HG02623 (cell line): ENCODE results near the gene APEH.
"Not testable (repeated sequence)": the region's sequence is repeated elsewhere in the genome, so short reads cannot be mapped to it uniquely, and the experiment has no call there.

Experiments used
- ATAC-seq: cut with Tn5 transposase; IDR thresholded peaks from one replicate; pipeline ENCODE4 v1.9.1; 2021; ENCODE audit warnings: moderate library complexity; ENCODE audit not compliant: unreplicated experiment

APEH gene

DNA sequence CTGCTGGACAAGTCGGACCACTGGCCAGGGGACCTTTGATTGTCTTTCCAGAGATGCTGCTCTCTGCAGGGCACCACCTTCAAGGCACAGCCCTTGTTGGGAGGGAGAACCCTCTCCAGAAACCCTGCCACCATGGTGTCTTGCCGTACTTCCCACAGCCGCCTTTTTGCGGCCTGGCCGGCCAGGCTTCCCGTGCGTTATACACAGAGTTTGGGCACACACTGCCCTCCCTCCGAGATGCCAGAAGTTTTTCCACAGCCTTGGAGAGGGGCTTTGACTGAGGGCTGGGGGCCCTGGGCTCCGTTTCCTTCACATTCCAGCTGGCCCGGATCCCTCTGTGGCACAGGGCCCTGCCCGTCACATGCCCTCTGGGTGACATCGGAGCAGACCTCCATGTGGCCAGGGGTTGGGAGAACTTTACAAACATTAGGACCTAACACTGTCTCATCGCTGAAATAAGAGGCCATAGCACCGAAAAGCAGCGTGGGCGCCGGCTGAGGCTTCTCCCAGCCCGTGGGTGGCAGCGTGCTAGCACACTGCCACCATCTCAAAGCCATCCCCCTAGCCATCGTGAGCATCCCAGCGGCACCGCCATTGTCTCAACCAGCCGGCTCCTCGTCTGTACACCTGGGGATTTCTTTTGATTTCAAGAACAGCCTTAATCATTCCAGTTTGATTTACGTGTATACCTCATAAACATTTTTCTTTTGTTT lies 6.3 kb upstream of the APEH start:
- ATAC-seq = no peak

DNA sequence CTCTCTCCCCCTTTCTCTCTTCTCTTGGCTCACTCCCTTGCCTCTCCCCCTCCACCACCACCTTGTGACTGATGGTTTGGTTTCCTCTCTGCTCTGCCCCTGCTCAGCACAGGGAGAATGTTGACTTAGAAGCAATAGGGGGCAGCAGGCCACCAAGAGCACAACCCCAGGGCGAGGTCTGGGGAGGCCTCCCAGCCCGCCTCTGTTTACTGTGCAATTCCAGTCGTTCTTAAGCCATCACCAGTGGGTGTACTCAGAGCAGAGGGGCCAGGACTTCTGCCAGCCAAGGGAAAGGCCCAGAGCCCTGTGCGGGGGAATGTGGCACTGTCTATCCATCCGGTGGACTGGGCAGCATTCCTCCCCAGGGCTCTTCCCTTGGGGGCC lies 5.7 kb upstream of the APEH start:
- ATAC-seq = no peak

GRCh38 chr3:49668861-49669260 lies 5.3 kb upstream of the APEH start:
- no peak for ATAC-seq

- no peak for ATAC-seq
Observed at GRCh38 chr3:49669352-49669751, 4.8 kb upstream of the APEH start.

GRCh38 chr3:49670940-49671290 lies 3.2 kb upstream of the APEH start:
- ATAC-seq = no peak

DNA sequence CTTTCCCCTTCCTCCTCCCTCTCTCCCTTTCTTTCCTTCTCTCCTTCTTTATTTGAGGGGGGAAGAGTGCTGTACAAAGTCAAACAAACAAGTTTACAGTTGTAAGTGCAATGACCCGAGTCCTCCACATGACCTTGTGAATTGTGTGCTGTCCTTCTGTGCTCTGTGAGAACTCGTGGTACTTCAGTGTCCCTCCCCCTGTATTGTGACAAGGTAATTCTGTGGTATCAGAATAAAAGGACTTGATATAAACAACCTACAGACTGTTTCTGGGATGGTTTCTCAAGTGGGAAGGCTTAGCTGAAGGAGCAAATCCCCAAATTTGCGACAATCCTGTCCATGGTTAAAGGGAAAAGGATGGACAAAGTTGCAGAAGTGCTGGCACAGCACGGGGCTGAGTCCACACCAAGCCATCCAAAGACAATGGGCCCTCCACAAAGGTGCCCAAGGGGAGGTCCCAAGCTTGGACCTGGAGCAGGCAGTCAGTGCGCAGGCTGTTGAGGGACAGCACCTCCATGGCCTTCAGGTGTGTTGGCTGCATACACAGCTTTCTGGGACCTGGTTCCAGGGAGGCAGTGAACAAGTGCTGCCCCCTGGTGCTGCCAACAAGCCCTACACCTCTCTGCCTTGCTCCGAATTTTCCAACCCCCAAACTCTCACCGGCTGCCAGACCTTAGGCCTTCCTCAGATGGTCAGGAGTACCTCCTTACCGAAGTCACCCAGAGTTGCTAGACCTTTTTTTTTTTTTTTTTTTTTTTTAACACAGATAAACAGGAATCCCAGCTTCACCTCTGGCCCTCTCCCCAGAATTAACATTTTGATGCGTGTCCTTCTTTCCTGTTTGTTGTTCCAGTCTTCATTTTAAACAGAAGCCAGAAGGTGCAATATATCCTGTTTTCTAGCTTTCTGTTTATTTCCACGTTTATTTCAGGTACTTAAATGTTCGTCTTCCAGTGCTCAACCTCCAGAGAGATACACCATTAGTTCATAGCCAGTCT lies 2.6 kb upstream of the APEH start:
- no peak for ATAC-seq

DNA sequence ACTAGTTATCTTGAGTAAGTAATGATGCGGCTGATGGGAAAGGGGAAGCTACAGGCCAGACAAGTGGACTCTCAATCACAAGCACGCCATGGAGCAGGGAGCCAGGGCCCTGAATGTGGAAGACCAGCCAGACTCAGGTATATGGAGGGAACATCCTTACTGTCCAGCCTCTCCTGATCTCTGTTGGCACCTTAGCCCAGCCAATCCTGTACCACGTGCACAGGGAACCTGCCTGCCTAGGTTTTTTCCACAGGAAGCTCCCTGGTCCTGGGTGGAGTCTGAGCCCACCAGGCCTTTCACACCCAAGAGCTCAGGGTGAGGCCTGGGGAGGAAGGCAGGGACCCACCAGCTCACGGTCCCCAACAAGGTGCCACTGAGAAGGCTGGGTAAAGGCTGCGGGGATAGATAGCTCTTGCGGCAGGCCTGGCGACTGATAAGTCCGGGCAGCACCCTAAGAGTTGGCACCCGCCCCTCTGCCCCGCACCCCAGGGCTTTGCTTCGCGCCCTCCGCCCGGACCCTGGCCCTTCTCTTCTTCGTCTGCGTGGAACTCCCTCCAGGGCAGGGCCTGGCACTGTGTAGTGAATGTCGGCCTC lies 933 bp upstream of the APEH start:
- ATAC-seq = no peak

DNA sequence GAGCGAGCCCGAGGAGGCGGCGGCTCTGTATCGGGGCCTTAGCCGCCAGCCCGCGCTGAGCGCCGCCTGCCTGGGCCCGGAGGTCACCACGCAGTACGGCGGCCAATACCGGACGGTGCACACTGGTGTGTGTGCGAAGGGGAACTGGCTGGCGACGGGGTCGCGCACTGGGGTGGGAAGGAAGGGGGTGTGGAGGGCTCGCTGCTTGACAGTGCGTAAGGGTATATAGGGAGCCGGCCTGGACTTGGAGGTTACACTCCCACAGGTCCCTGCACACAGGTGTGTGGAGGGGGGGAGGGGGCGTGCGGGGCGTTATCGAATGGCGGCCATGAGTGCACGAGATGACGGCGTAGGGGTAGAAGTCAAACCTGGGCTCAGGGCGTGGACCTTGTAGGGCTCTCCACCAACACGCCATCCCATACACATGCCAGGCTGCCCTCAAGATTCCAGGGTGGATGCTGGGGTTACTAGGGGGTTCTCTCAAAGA lies 389 bp downstream of the APEH start:
- ATAC-seq = peak; percentile 11

DNA sequence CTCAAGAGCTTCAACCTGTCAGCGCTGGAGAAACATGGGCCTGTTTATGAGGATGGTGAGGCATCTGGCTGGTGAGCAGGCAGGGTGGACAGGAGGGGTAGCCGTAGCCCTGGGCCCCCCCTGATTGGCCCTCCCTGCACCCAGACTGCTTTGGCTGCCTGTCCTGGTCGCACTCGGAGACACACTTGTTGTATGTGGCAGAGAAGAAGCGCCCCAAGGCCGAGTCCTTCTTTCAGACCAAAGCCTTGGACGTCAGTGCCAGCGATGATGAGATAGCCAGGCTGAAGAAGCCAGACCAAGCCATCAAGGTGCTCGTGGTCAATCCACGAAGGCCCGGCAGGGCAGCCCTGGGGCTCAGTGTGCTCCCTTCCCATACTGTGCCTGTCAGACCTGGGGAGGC lies 1.8 kb downstream of the APEH start:
- ATAC-seq = no peak

DNA sequence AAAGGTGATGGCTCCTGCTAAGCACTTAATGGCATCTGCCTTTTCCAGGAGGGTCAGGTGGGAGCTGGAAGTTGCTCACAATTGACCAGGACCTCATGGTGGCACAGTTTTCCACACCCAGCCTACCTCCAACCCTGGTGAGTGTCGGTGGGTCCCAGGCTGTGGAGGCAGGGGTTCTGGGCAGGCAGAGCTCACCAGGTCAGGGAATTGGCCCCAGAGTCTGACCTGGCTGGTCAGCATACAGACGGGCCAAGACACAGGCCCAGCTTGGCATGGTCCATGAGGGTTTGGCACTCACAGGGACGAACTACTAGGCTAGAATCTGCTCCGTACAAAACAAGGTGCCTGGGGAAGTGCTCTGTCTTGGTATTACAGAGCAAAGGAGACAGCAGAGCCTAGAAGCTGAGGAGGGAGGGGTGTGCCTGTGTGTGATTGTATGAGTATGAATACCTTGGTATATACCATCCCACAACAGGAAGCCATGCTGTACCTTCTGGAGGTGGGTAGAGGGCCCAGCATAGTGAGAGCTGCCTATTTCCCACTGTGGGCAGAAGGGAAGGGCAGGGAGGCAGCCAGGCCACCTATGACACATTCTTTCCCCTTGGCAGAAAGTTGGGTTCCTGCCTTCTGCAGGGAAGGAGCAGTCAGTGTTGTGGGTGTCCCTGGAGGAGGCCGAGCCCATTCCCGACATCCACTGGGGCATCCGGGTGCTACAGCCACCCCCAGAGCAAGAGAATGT lies 6.5 kb downstream of the APEH start:
- ATAC-seq = no peak

- ATAC-seq = no peak
Observed at GRCh38 chr3:49681232-49681522, 7.0 kb downstream of the APEH start.

DNA sequence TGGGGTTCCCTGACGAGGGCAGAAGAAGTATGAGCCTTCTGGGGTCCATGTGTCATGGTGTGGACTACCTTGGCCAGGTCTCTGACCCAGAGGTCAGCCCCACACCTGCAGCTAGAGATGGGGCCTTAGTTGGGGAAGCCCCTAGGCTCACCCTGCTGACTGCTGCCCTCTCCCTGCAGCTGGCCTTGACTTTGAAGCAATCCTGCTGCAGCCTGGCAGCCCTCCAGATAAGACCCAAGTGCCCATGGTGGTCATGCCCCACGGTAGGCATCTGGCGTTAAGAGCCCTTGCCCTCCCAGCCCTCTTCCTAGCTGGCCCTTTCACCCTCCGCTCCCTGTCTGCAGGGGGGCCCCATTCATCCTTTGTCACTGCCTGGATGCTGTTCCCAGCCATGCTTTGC lies 7.4 kb downstream of the APEH start:
- ATAC-seq = no peak

DNA sequence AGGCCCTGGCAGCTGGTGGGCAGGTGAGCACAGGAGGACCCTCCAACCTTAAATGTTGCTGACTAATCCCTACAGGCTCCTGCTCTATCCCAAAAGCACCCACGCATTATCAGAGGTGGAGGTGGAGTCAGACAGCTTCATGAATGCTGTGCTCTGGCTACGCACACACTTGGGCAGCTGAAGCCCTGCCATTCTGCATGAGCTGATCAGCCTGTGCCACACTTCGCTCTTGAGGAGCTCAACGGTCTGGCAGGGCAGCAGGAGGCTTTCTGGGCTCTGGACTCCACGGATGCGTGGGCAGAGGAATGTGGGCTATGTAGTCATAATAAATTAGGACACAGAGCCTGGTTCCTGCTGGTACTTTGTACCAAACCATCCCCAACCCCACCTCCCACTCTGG lies 9.0 kb downstream of the APEH start:
- no peak for ATAC-seq

DNA sequence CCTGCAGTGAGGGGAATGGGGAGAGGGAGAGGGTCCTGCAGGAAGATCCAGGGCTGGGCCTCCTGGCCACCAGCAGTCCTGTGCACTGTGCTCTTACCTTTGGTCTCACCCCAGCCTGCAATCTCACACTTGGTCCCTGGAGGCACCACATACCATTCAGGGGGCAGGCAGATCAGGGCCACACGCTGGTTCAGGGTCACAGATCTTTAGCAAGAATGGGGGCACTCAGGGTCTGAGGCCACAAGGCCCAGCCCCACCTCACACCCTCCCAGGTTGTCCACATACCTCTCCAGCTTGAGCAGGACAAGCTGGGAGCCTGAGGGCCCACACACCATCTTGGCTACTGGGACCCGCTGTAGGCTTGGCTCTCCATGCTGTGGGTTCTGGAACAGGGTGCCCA lies 10.3 kb downstream of the APEH start:
- not testable (repeated sequence) for ATAC-seq

- not testable (repeated sequence) for ATAC-seq
Observed at GRCh38 chr3:49685103-49685502, 11.0 kb downstream of the APEH start.

GRCh38 chr3:49685846-49686245 lies 11.7 kb downstream of the APEH start:
- ATAC-seq = not testable (repeated sequence)

DNA sequence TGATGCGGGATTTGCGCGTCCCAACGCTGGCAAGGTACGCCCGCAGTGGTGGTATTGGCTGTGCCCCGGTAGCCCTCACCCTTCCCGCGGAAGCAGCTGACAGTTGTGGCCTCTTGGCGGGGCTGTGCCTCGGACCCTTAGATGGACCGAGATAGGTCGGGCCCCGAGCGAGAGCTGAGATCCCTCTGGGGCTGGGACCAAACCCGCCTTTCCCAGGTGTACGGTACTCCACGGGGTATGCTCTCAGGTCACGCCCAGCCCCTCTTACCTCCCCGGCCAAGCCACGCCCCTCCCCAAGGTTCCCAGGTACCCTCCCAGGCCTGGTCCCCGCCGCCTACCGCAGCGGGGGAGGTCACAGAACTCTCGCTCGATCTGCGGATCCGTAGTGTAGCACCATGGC lies 12.2 kb downstream of the APEH start:
- ATAC-seq = not testable (repeated sequence)

DNA sequence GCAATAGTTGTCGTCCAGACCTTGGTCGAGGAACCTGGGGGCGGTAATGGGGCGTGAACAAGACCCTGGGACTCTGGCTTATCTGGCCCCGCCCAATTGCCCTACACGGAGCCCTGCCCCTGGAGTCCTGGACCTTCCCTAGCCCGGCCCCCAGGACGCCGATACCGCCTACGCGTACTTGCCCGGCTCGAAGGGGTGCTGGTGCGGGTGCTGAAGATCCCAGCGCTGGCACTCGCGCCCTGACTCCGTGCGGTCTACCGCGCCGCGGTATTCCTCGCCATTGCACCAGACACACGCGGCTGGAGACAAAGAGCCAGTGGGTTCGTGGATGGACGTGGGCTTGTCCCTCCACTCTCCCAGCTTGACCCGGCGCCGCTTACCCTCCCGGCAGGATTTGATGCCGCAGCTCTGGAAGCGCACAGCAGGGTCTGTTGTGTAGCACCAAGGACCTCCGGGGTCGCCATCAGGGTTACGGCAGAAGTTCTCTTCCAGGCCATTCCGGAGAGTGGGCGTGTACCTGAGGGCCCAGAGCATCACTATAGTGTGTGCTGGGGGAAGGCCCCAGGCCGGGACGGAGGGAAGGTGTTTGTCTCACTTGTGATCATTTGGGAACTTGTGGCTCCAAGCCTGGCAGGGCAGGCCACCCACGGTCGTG lies 12.7 kb downstream of the APEH start:
- ATAC-seq = not testable (repeated sequence)

DNA sequence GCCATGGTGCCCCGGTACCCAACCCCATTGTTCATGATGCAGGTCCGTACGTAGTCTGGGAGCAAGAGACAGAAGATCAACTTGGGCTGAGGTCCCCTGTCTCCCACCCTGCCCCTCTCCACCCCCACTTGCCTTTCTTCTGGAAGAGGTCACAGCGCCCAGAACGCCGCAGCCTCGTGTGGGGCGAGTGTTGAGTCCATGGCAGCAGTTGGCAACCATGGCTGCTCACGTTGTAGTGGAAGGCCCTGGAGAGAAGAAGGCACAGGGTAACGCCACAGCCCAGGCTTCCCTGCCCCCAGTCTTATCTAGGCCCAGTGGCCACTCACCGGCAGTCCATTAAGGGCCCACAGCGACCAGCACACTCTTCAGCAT lies 13.3 kb downstream of the APEH start:
- not testable (repeated sequence) for ATAC-seq

DNA sequence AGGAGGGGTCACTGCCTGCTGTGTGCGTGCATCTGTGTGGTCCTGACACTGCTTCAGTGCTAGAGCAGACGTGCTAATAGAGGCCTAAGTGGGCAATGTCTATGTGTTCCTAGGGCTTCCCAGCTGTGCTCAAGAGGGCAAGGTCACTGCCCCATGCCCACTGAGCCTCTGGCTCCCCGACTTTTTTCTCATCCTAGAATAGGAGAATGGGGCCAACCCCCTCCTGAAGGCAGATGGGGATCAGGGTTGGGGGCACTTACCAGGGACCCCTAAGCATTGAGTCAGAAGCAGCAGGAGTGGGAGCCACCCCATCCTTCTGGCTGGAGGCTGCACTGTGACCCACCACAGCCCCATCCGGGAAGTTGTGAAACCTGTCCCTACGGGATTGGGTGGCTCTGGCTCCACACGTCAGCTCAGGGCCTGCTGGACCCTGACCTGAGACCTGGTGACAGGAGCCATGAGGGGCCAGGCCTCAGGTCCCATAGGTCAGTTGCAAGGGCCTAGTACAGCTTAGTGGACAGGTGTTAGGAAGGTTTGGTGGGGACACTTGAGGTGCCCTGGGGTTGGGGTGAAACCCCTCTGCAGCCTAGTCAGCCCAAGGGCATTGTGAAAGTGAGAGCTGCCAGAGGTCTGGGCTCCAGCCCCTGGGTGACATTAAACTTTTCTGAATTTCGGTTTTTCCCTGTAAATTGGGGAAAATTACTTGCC lies 14.3 kb downstream of the APEH start:
- not testable (repeated sequence) for ATAC-seq
